Fibroblast of lung (primary cell): ENCODE data around the gene SCN1B. TPM values are rescaled to one million over a fixed set of nuclear protein-coding genes. Genes with fewer than 3 reads are reported as not detected.
"Not testable (repeated sequence)": the region's sequence is repeated elsewhere in the genome, so short reads cannot be mapped to it uniquely, and the experiment has no call there.

Source experiments
- DNase-seq, 2 donors: peaks; one replicate each; pipeline versions ENCODE4 v3.0.0 to v3.0.0-alpha.2; 2010; ENCODE audit warnings: low read depth in 2 of 2
- H2AFZ ChIP-seq: 2 replicates; pipeline ENCODE4 v1.5.1; 2012; ENCODE audit warnings: low read length, control low read depth, inconsistent platforms
- H3K27ac ChIP-seq: 2 replicates; pipeline ENCODE4 v1.5.1; 2011; ENCODE audit warnings: low read length, control low read depth; ENCODE audit not compliant: insufficient read depth
- H3K27me3 ChIP-seq: 2 replicates; pipeline ENCODE4 v1.5.1; 2011; ENCODE audit warnings: mild to moderate bottlenecking, low read length; ENCODE audit not compliant: control insufficient read depth, insufficient read depth
- H3K36me3 ChIP-seq: 2 replicates; pipeline ENCODE4 v1.5.1; 2011; ENCODE audit warnings: low read length; ENCODE audit not compliant: control insufficient read depth, insufficient read depth
- H3K4me1 ChIP-seq: 2 replicates; pipeline ENCODE4 v1.5.1; 2011; ENCODE audit warnings: low read length; ENCODE audit not compliant: control insufficient read depth, insufficient read depth; ENCODE audit errors: extremely low read depth
- H3K4me2 ChIP-seq: 2 replicates; pipeline ENCODE4 v1.5.1; 2011; ENCODE audit warnings: low read length, control low read depth; ENCODE audit not compliant: insufficient read depth; ENCODE audit errors: extremely low read depth
- H3K4me3 ChIP-seq, 4 experiments: fragments of 200-600 bp in 1 of 4; sonication (generic) in 1 of 4; replicated peaks in 1 of 4; 2 replicates each; pipeline ENCODE4 v1.5.1; 2011 to 2016; ENCODE audit warnings: low read length in 4 of 4, low read depth in 3 of 4, mild to moderate bottlenecking in 3 of 4, control low read depth in 2 of 4, inconsistent platforms in 1 of 4, mixed read lengths in 1 of 4; ENCODE audit not compliant: insufficient read depth in 1 of 4; ENCODE audit errors: control extremely low read depth in 1 of 4
- H3K79me2 ChIP-seq: 2 replicates; pipeline ENCODE4 v1.5.1; 2012; ENCODE audit warnings: mild to moderate bottlenecking, low read length, inconsistent platforms; ENCODE audit not compliant: control insufficient read depth, insufficient read depth
- H3K9ac ChIP-seq: 2 replicates; pipeline ENCODE4 v1.5.1; 2011; ENCODE audit warnings: mild to moderate bottlenecking, low read length, control low read depth; ENCODE audit not compliant: insufficient read depth
- H3K9me3 ChIP-seq: 2 replicates; pipeline ENCODE4 v1.5.1; 2012; ENCODE audit warnings: low read depth, low read length; ENCODE audit not compliant: control insufficient read depth, insufficient read depth
- H4K20me1 ChIP-seq: 2 replicates; pipeline ENCODE4 v1.5.1; 2011; ENCODE audit warnings: low read length; ENCODE audit not compliant: control insufficient read depth, insufficient read depth; ENCODE audit errors: extremely low read depth
- CTCF ChIP-seq, 2 donors: IDR thresholded peaks in 1 of 2; conservative IDR thresholded peaks in 1 of 2; 1 replicate in 1 of 2; 2 replicates in 1 of 2; pipeline ENCODE4 v1.5.1; 2011 to 2012; ENCODE audit warnings: low read length in 2 of 2, control low read depth in 1 of 2, inconsistent platforms in 1 of 2, low read depth in 1 of 2, mild to moderate bottlenecking in 1 of 2
- EZH2 ChIP-seq: IDR thresholded peaks from 2 replicates; pipeline ENCODE4 v1.5.1; 2012; ENCODE audit warnings: low read length, control low read depth, mild to moderate bottlenecking; ENCODE audit errors: missing control alignments
- polyA plus RNA-seq, 2 donors: library from polyadenylated mRNA; depleted of rRNA in 1 of 2; stranded (reverse) in 1 of 2; unstranded in 1 of 2; fragments of >200 nt; gene quantifications; 2 replicates each; pipeline ENCODE4 v1.2.1, GENCODE V29; 2011 to 2012; ENCODE audit warnings: missing spikeins in 1 of 2
- total RNA-seq: library from RNA; depleted of rRNA; stranded (reverse); fragments of >200 nt; gene quantifications from 2 replicates; pipeline ENCODE4 v1.2.1, GENCODE V29; 2014

Gene SCN1B
- total and polyA plus RNA-seq, 2 donors (not counting 1 experiment from before 2014, with no cell fraction given), result 11.0 to 14.5 TPM

- no peak overlapping the region for H2AFZ ChIP-seq
- no peak overlapping the region for H3K27ac ChIP-seq
- no peak overlapping the region for H3K9ac ChIP-seq
- H3K4me2 ChIP-seq, result no peak overlapping the region
- H3K27me3 ChIP-seq, result no peaks in the 10 kb centered on the region
- H3K9me3 ChIP-seq, result no peaks in the 10 kb centered on the region
- no peaks in the 10 kb centered on the region for H3K4me1 ChIP-seq
- H4K20me1 ChIP-seq, result no peaks in the 10 kb centered on the region
- TF ChIP-seq EZH2, result no peak
- TF ChIP-seq CTCF (conservative IDR thresholded peaks at IDR 0.05 in 1 of 2, IDR thresholded peaks at IDR 0.05 in 1 of 2; ENCODE audit: low read depth in 1 of 2, low read length in 2 of 2), result no peak
- no peak for DNase-seq
- no peaks in the 10 kb centered on the region for H3K36me3 ChIP-seq
- H3K79me2 ChIP-seq, result no peaks in the 10 kb centered on the region
- H3K4me3 ChIP-seq, result no peak overlapping the region
Measured at GRCh38 chr19:34989298-34989697, 41.0 kb upstream of the SCN1B start.

- DNase-seq, result no peak
- Histone ChIP-seq H4K20me1 (no peaks in the 10 kb centered on the region), H3K9ac (no peak overlapping the region), H3K79me2 (no peaks in the 10 kb centered on the region), H3K27me3 (no peaks in the 10 kb centered on the region), H2AFZ (no peak overlapping the region), H3K9me3 (no peaks in the 10 kb centered on the region), H3K4me2 (no peak overlapping the region), H3K4me1 (no peaks in the 10 kb centered on the region), H3K27ac (no peak overlapping the region), H3K4me3 (no peak overlapping the region), H3K36me3 (no peaks in the 10 kb centered on the region)
- TF ChIP-seq EZH2 (no peak), CTCF (conservative IDR thresholded peaks at IDR 0.05 in 1 of 2, IDR thresholded peaks at IDR 0.05 in 1 of 2; ENCODE audit: low read depth in 1 of 2, low read length in 2 of 2) (no peak)
Measured at GRCh38 chr19:34990578-34991192, 39.6 kb upstream of the SCN1B start.

- TF ChIP-seq EZH2, result no peak
- TF ChIP-seq CTCF (conservative IDR thresholded peaks at IDR 0.05 in 1 of 2, IDR thresholded peaks at IDR 0.05 in 1 of 2; ENCODE audit: low read depth in 1 of 2, low read length in 2 of 2), result no peak
- Histone ChIP-seq H3K4me2 (no peak overlapping the region), H3K36me3 (no peaks in the 10 kb centered on the region), H3K27me3 (no peaks in the 10 kb centered on the region), H2AFZ (no peak overlapping the region), H3K9ac (no peak overlapping the region), H3K9me3 (no peaks in the 10 kb centered on the region), H4K20me1 (no peaks in the 10 kb centered on the region), H3K4me3 (no peak overlapping the region), H3K27ac (no peak overlapping the region), H3K79me2 (no peaks in the 10 kb centered on the region), H3K4me1 (no peaks in the 10 kb centered on the region)
- DNase-seq, result no peak
Measured at GRCh38 chr19:34991542-34992333, 38.5 kb upstream of the SCN1B start.

- not testable (repeated sequence) for H4K20me1 ChIP-seq, H3K36me3 ChIP-seq, H3K79me2 ChIP-seq, H3K9me3 ChIP-seq, H3K4me1 ChIP-seq, H3K27ac ChIP-seq, H3K4me3 ChIP-seq, H3K27me3 ChIP-seq, H2AFZ ChIP-seq, H3K4me2 ChIP-seq, DNase-seq, H3K9ac ChIP-seq
Measured at GRCh38 chr19:34992582-34992981, 37.7 kb upstream of the SCN1B start.
